DMS53 (cell line): ENCODE measurements around the gene CEND1.

Experiments
- DNase-seq: peaks from one replicate; lab custom pipeline; 2025; lab: John Stamatoyannopoulos, UW

The CEND1 gene

DNA sequence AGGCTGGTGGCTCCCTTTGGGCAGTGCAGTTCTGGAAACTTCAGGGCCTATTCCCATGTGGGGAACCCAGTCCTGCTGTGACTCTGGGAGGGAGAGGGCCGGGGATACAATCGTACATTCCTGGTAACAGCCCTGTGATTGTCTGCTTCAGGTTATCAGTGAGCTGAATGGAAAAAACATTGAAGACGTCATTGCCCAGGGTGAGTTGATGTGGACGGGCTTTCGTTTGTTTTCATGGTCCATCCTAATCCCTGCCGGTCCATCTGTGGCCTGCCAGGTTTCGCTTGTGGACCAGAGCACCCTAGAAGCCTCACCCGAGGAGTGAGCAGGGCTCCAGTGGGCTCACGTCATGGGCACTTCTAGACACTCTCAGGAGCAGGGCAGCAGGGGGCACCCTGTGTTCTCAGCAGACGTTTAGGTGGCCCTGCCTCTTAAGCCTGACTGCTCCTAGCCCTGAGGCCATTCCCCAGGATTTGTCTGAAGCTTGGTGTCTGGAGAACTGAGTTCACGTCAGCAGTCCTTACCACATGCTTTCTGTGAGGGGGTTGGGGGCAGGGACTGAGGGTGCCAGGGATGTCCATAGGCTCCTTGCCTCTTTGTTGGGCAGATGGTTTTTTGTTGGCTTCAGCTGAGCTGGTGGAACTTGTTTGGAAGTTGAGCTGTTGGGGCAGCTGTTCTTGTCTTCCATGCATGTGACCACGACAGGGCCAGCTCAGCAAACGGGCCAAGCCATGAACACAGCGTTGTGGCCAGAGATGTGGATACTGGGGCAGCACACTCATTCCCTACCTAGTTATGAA, 21.8 kb upstream of the CEND1 start:
- DNase-seq: no peak

DNA sequence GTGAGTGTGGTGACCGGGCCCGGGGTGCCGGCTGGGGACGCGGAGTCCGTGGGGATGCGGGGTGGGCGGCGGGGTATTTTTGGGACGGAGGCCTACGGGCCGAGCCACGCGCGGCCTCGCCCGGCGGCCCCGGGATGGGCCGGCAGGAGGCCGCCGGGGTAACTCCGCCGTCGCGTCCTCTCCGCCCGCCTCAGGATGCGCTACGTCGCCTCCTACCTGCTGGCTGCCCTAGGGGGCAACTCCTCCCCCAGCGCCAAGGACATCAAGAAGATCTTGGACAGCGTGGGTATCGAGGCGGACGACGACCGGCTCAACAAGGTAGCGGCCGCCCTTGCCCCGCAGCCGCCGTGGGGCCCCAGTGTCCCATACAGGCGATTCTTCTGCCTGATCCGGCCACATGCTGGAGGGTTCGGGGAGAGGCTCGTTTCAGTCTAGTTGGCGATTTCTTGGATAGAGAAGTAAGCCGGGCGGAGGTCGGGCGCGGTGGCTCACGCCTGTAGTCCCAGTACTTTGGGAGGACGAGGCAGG, 20.2 kb upstream of the CEND1 start:
- peak; percentile 71 for DNase-seq

DNA sequence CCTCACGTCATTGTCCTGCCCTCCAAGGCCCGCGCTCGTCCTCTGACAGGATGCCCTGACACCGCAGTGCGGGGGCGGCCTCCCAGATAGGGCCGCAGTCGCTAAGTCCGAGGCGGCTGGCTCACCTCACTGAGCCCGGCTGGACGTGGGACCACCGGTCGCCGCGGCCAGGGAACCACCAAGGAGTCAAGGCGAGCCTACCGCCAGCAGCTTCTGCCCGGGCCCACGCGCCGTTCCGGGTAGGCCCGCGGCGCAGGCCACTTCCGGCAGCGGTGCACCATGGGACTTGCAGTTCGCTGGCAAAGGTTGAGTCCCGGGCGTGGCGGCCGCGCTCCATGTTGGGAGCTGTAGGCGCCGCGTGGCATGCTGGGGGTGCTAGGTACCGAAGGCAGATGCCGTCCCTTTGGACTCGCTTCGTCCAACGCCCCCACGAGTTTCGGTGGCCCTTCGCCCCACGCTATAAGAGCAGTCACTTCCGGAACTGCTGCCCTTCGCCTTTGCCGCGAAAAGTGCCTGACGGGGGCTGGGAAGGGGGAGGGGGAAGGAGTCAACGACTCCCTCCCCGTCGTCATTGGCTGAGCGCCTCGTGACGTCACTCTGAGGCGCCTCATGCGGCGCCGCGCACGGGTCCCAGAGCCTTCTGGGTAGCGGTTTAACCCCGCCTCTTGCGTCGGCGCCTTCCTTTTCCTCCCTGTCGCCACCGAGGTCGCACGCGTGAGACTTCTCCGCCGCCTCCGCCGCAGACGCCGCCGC, 19.6 kb upstream of the CEND1 start, which contains the start of gene RPLP2:
TSS of gene RPLP2 (plus strand) at position 681 of the 753 bp plus-strand sequence. CDS start 268 bp downstream, outside the sequence.
- DNase-seq: peak; percentile 100

DNA sequence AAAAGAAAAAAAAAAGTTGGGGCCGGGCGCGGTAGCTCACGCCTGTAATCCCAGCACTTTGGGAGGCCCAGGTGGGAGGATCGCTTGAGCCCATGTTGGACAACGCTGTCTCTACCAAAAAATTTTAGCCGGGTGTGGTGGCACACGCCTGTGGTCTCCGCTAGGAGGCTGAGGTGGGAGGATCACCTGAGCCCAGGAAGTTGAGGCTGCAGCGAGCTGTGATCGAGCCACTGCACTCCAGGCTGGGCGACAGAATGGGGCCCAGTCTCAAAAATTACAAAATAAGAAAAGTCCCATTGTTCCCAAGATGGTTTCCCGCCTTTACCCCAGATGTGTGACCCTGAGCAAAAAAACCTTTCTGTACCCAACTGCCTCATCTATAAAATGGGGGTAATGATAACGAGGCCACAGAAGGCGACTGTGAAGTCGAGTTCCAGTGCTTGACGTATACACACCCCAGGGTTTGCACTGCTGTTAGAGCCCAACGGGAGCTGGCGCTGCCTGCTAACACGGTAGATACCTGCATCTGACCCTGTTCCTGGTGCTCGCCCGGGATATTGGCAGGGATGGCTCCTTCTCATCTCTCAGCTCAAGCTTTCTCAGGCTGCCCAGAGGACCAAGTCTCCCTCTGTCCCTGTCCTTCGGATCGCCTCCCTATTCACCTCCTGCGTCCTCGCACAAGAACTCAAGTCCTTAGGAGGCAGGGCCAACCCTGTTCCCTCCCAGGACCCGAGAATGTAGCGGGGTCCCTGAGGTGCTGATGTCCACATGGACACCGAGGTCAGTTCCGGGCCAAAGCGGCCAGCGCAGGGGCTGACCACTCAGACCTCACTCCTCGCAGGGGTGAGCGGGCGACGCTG, 18.8 kb upstream of the CEND1 start:
- DNase-seq: peak; percentile 83

DNA sequence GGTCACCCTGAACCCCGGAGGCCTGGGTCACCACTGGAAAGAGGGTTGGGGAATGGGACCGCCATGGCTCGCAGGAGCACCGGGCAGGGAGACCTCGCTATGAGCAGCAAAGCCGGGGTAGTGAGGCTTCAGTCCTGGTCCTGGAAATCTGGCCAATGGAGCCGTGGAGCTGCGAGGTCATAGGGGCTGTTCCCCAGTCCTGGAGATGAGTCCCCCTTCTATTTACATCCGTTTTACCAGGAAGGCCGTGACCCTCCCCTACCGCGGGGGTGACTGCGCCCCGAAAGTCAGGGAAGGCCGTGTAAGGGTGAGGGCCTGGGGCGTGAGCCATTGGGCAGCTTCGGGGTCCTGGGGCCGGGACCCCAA, 14.7 kb upstream of the CEND1 start:
- peak; percentile 68 for DNase-seq

DNA sequence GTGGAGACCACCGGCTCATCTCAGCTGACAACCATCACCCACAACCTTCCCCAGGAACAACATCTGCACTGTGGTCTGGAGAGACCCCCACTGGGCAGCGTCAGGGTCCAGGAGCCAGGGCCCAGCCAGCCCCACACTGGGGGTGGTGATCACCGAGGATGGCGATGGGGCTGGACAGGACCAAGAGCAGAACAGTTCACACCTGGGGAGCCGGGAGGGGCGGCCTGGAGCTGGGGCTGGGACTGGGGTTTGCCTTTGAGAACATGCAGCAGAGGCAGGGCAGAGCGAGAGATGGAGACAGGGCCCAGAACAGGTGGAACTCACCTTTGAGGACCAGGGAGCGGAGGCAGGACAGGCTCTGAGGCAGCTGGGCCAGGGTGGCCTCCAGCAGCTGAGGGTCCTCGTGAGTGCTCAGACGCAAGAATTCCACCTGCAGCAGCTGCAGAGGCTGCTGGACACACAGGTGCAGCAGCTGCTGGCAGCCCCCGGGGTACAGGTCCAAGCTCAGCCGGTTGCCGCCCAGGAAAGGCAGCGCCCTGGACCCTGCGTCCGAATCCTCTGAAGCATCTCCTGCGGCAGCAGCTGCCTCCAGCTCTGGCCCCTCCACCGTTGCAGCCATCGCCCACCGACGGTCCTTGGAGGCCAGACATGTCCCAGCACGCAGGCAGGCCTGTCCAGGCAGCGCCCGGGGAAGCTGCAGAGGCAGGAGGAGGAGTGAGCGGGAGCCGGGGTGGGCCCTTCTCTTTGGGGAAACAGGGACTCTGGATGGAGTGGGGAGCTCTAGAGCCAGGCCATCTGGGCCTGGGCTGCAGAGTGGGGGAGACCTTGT, 14.1 kb upstream of the CEND1 start:
- peak; percentile 84 for DNase-seq

DNA sequence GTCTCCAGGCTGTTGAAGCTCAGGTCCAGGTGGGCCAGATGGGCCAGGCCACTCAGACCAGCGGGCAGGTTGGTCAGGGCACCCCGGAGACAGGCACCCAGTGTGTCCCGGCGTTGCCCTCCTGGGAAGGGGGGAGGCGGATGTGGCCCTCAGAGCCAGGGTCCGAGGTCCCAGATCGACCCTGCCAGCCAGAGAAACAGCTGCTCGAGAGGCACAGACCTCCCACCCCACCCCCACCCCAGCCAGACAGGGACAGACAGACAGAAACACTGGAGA, 13.5 kb upstream of the CEND1 start:
- DNase-seq: no peak

DNA sequence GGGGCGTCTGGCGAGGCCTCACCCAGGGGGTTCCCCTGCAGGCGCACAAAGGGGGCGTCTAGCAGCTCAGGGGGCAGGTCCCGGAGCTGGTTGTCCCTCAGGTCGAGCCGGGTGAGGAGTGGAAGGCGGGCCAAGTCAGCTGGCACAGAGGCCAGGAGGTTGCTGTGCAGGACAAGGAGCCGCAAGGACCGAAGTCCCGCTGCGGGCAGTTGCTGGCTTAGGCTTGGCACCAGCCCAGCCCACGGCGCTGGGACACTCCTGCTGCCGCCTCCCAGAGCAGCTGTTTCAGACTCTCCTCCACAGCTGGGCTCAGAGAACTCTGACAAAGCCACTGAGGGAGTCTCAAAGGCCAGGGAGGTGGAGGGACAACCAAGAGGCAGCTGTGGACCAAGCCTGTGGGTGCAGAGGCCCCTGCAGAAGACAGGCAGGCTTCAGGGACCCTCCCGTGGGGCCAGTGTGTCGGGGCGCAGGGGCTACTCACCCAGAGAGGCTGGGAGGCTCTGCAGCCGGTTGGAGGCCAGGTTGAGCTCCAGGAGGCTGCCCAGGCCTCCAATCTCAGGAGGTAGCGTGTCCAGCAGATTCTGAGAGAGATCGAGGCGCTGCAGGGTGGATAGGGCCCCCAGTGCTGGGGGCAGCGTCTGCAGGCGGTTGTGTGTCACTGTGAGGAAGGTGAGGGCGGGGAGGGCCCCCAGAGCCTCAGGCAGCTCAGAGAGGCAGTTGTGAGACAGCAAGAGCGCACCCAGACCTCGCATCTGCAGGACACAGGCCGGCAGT, 13.0 kb upstream of the CEND1 start:
- no peak for DNase-seq

DNA sequence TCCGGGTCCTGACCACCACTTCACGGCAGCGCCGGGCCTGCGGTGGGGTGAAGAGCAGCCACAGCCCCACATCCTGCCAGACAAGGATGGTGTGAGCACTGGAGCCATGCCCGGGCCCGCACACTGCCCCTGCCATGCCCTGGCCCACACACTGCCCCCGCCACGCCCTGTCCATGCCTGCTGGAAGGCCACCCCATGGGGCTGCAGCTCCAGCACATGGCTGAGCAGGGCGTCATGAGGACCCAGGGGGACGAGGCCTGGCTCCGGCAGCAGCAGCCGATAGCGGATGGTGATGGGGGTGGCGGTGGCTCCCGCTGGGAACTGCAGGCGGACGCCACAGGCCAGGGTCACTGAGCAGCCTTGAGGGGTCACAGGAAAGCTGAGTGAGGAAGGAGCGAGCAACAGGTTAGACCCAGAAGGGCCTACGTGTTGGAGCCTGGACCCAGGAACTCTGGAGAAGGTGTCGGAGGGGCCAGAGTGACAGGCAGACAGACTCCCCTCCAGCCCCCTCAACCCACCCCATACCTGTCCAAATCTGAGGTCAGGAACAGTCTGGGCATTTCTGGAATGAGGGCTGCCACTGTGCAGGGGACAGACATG, 12.2 kb upstream of the CEND1 start:
- DNase-seq: no peak

DNA sequence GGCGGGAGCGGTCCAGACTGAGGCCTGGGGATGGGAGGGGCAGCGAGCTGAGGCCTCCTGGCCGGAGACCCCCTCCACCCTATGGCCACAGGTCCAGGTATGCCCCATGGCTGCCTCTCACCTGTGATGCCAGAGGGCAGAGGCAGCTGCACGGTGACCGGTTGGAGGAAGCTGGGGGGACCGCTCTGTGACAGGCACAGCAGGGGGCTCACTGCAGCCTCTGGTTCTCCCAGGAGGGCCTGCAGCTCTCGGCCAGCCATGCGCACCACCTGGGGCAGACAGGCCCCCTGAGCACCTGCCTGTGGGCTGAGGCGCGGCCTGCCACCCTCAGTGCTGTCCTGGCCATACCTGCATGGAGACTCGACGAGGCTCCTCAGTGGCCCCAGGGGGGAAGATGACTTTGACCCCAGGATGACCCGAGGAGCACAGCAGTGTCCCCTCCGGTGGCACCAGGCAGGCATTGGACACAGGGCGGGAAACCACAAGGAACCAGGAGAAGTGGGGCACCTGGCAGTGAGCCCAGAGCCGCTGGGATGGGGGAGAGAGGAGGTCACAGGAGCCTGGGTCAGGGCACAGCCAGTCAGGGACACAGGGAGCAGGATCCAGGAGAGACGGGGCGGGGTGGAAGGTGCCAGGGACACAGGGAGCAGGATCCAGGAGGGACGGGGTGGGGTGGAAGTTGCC, 11.3 kb upstream of the CEND1 start:
- DNase-seq: no peak

DNA sequence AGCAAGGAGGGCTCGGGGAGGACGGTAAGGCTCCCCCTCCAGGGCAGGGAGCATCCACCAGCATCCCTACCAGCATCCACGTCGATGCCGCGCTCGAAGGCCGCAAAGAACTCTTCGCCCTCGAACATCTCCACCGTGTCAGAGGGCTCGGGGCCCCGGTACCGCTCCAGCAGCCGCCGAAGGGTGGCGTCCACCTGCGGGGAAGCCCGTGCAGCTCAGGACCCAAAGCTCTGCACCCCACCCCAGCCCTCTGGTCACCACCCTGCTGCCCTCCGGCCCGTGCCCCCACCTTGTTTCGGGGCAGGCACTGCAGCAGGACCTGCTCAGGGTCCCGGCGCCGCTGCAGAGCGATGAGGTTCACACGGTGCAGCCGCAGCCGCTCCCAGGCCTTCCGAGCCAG, 10.6 kb upstream of the CEND1 start:
- no peak for DNase-seq

DNA sequence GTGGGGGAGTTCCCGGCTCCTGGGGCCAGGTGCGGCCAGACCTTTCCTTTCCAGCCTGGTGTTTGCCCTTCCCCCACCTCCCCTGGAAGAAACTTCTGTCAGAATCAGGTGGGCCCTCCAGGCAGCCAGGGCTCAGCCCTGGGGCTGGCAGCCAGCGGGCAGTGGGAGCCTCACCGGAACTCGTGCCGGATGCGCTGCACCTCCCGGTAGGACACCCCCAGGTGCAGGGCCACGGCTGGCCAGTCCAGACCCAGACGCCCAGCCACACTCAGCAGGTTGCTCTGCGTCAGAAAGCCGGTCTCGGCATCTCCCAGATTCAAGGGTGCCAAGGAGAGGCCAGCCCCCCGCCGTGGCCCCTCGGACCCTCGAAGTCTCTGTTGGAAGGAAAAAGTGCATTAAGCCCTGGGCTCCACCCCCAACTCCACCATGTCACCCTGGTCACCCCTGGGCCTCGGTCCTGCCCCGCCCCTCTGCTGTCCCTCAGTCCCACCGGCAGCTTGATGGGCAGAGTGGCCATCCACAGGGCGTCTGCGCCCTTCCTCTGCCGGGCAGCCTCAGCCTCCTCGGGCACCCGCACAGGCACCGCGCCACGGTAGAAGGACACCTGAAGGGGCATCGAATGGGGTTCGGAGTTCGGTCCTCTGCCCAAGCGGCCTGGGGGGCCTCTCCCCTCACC, 9.9 kb upstream of the CEND1 start:
- no peak for DNase-seq

DNA sequence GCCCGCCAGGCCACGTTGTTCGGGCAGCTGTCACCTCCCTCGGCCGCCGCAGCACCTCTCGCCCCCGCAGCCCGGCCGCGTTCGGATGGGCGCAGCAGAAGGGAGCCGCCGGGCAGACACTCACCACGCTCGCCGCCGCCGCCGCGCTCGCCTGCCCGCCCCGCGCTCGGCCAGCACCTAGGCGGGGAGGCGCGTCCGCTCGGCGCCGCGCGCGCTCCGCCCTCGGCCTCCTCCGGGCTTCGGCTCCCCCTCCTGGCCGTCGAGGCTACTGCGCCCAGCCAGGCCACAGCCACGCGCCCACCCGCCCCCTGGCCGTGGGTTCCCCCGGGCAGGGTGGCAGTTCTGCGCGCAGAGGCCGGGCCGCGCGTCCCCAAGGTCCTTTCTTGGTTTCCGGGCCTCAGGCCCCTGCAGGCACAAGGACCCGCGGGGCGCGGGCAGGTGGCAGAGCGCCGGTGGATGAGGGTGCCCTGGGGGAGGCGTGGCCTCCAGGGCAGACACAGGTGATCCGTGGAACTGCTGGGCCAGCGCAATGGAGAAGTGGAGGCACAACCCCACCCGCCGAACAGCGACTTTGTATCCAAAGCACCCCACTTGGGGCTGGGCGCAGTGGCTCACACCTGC, 8.3 kb upstream of the CEND1 start, which contains the start of gene SLC25A22:
TSS of gene SLC25A22 (minus strand) at position 189 of the 621 bp plus-strand sequence. CDS start 3,275 bp downstream, outside the sequence.
- DNase-seq: peak; percentile 95

DNA sequence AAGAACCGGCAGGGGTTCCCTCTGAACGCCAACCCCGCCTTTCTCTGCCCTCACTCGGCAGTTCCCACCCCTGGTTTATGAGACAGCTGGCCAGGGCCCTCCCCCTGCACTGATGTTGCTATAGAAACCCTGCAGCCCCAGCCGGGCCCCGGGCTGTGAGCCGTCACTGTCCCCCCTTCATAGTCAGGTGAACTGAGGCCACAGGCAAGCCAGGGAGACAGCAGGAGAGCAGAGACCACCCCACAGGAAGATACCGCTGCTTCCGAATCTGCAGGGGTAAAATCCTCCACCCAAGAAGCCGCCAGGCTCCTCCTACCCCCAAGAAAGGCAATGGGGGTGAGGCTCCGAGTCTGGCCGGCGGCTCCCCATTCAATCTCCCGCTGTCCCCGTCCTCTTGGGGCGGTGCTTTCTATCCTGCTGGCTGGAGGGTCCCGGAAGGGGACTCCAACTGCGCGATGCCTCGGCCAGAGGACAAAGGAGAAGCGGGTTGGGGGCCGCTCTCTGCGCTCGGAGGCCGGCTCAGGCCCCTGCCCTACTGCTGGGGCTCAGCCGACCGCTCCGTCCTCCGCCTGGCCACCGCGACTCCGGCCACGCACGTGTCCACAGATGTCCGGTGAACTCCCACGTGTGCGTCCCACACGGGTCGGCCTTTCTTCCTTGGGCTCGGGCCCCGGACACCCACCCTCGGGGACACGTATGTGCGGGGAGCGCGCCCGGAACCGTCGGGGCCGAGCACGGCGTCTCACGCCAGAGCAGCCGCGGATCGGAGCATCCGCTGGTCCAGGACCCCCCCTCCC, 7.6 kb upstream of the CEND1 start:
- peak; percentile 91 for DNase-seq

DNA sequence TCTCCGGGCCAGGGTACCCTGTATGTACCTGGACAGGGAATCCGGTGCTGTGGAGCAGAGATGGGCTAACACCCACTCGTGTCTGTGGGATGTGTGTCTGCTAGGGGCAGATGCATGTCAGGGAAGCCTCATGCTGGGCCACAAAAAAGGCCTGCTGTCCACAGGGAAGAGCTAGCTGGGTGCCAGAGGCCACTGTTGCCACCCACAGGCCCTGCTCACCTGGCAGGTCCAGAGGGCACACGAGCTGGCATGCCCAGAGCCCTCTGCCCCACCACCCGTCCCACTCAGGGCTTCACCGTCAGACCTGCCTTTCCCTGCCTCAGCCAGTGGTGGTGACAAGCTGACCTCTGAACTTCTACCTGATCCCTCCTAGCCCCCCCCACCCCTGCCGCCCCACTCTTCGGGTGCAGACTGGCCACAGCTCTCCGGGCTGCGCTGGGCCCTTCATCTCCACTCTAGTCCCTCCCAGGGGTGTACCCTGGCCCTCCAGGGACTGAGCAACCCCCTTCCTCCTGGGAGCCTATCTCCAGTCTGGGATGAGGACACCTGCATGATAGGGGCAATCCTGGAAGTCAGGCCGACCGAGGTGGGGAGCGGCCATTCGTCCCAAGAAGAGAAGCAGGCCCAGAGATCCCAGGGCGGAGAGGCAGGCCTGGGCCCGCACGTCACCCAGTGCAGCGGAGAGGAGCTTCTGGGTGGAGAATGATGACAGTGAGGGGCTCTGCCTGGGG, 6.8 kb upstream of the CEND1 start:
- DNase-seq: peak; percentile 66

DNA sequence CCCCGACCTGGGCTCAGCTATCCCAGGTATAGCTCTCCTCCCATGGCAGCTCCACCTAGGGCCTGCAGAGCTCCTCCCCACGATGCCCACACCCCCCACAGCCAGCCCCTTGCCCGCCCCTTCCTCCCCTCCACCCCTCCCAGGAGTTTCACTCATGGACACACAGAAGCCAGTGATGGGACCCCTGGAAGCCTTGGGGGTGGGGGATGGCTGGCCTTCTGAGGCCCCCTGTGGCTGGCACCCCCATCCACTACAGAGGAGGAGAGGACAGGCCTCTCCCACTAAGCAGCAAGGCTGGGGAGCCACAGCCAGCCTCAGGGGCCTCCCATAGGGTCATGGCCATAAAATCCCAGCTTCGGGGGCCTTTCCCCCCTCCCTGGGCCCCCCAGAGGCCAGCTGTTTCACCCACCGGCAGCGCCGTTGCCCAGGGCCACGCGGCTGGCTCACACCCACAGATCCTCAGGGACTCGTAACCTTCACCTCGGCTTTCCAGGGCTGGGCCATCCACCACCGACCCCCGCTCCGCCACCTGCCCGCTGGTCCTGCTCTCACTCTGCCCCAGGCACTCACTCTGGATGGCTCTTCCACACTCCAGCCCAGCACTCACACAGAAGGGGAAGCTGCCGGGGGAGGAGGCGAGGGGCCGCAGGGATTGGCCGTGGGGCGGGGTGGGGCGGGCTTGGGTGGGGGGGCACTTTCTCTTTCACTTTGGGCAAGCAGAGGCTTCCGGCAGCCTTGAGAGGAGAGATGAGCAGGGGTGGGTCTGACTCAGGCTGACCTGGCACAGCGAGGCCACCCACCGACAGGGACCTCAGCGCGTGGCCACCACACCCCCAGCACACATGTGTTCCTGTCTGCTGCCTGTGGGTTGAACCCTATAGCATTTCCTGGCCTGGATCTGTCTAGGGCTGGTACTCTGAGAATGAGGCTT, 6.0 kb upstream of the CEND1 start:
- peak; percentile 89 for DNase-seq
